ENCODE results near the gene RABGAP1L. TPM values are rescaled to one million over a fixed set of nuclear protein-coding genes. Genes with fewer than 3 reads are reported as not detected.
"Not testable (repeated sequence)": the region's sequence is repeated elsewhere in the genome, so short reads cannot be mapped to it uniquely, and the experiment has no call there.

The RABGAP1L gene
- total RNA-seq, 1 experiment from 2014 or later: 14.0 TPM

GRCh38 chr1:174238845-174239501 is 79.7 kb downstream of the RABGAP1L start:
- not testable (repeated sequence) for DNase-seq (ENCODE audit: low read depth)

- no peak for DNase-seq (ENCODE audit: low read depth)
Observed at GRCh38 chr1:174239541-174239940, 80.2 kb downstream of the RABGAP1L start.

GRCh38 chr1:174242856-174243255 is 83.5 kb downstream of the RABGAP1L start:
- no peak for DNase-seq (ENCODE audit: low read depth)

DNA sequence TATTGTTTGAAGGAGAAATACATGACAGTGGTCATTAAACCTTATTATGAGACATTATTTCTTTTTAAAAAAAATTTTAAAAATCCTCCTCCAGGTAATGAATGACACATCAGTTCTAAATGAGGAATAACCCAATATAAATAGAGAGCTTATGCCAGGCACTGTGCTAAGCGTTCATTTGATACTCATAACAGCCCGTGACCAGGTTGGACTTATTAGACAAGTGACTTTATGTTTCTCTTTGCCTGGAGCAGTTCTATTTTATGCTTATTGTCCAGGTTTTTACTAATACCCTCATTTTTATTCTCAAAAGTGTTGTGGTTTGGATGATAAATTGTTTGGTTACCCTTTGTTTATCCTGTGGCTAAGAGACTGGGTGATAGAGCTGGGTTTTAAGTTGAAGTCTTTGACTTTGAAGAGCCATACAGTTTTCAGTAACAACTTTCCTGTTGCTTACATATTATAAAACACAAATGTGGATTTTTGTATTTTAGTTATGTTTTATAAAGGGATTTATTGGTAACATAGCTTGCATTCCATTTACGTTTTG is 84.2 kb downstream of the RABGAP1L start:
- peak; percentile 31 for DNase-seq (ENCODE audit: low read depth)

GRCh38 chr1:174244017-174244416 is 84.7 kb downstream of the RABGAP1L start:
- peak; percentile 7 for DNase-seq (ENCODE audit: low read depth)

DNA sequence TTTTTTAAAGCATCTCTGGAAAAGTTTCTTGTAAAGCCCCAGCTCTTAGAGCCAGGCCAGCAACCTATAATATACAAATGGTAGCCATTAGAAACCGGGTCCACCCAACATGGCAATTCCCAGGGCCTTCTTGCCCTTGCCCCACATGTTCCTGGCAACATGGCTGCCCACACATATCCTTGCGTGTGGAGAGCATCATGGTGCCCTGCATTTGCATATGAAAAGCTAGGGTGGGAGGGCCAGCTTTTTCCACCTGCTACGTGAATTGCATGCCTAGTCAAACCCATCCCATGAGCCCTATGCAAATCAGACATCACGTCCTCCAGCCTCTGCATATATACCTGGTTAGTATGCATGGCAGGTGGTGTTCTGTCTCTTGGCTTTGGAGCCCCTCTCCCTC is 88.2 kb downstream of the RABGAP1L start:
- DNase-seq (ENCODE audit: low read depth): no peak

DNA sequence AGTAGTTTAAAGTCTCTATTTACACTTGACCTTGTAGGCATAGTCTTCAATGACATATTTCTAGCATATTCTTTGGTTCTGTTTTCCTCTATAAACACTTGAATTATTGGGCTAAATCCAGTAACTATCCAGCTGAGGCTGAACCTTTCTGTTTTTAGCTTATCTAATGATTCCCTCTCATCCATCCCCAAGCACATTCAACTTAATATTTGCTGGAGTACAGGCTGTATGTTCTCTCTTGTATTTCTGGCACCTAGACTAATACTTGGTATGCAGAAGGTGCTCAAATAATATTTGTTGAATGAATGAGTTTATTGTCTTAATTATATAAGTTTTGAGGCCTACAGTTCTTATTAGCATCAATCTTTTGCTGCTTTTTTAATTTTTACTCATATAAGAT is 88.7 kb downstream of the RABGAP1L start:
- no peak for DNase-seq (ENCODE audit: low read depth)

- not testable (repeated sequence) for DNase-seq (ENCODE audit: low read depth)
Observed at GRCh38 chr1:174256386-174256785, 97.1 kb downstream of the RABGAP1L start.

DNA sequence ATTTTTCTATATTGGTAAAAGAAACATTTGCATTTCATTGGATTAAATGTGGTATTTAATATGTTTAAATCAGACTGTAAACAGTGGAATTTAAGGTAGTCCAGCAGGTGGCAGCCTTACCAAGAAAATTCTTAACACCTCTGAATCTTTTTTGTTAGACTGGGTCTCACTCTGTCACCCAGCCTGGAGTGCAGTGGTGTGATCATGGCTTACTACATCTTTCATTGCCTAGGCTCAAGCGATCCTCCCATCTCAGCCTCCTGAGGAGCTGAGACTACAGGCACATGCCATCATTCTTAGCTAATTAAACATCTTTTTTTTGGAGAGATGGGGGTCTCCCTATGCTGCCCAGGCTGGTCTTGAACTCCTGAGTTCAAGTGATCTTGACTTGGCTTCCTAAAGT is 98.8 kb downstream of the RABGAP1L start:
- peak; percentile 30 for DNase-seq (ENCODE audit: low read depth)

DNA sequence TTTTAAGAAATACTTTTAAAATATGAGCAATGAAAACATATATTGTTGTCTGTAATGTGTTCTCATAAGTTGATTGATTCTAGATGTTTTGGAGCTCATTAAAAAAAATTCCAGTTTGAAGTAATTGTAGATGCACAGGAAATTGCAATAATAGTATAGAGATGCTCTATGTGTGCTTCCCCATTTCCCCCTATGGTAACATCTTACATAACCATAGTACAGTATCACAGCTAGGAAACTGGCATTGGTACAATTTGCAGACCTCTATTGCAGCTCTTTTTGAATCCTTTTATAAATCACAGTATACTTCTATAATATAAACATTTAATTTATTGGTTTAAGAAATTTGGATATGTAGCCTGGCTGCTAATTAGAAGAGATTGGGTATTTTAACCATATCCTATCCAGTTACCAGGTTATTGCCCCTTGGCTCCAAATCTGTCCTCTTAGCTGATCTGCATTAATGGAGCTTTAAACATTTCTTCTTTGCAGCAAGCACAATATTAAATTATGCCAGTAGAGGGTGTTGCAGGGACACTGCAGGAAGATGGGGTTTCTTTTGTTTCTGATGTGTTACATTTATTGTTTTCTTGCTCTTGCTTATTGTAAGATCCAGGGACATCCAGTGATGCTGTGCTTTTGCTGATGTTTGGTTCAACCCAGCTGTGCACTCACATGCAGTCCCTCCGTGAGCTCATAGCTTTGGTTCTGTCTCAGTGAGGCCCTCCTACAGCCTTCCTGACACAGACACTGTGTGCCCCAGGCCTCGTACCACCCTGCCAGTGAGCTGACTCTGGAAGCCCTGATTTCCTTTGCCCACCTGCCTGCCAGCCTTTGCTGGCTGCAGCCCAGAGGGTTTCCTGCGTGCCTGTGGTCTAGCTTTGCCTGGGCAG is 103.3 kb downstream of the RABGAP1L start:
- DNase-seq (ENCODE audit: low read depth): peak; percentile 56

- no peak for DNase-seq (ENCODE audit: low read depth)
Observed at GRCh38 chr1:174265282-174265681, 106.0 kb downstream of the RABGAP1L start.

DNA sequence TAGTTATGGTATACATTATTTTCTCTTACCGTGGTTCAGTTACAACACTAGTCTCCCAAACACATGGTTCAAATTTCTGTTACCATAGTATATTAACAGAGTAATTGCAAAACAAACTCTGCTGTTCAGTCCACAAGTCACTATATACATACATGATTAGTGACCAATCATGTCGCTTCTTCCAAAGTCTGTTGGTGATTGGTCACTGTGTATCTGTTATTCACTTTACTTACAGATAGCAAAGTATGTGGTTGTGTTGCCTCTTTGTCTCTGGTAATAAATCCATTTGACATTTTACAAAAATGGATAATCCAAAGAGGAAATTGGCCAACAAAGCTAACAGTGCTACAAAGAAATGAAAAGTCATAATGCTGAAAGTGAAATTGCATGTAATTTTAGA is 107.2 kb downstream of the RABGAP1L start:
- DNase-seq (ENCODE audit: low read depth): no peak

- DNase-seq (ENCODE audit: low read depth): no peak
Observed at GRCh38 chr1:174266991-174267612, 107.8 kb downstream of the RABGAP1L start.

DNA sequence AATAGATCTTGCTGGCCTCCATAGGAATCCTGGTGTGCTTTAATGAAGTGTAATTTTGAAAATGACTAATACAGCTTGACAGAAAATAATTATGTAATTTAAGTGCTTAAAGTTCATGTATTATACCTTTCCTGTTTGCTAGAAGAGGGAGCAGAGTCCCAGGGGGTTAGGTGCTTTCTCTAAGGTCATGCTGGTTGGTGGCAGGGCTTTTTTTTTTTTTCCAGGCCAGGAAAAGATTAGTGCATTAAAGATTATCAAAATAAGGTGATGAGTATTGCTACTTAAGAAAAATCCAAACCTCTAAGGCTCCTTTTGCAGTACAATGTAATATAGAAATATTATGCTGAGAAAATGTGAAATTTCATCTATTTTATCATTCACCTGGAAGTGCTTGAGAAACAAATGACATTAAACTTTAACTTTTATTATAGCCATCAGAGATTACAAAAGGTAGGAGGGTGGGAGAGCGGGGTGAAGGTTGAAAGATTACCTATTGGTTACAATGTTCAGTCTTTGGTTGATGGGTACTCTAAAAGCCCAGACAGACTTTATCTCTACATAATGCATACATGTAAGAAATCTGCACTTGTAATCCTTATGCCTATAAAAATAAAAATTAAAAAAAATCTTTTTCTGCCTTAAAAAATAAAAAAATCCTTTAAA is 110.8 kb downstream of the RABGAP1L start:
- no peak for DNase-seq (ENCODE audit: low read depth)

DNA sequence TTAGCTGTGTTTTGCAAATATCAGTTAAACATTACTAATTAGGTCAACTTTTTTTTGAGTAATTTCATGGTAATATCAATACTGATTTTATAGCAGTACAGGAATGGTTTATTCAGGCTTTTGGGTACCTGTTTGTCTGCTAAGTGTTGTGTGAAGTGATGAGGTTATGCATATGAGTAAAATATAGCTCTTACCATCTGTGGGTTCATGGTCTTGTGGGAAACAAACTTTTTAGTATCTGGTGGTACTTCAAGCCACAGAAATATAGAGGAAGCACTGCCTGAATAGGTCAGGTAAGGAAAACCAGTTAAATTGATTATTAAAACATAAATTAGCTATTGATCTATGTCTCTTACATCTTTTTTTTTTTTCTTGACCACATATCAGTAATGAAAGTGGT is 113.9 kb downstream of the RABGAP1L start:
- DNase-seq (ENCODE audit: low read depth): no peak

DNA sequence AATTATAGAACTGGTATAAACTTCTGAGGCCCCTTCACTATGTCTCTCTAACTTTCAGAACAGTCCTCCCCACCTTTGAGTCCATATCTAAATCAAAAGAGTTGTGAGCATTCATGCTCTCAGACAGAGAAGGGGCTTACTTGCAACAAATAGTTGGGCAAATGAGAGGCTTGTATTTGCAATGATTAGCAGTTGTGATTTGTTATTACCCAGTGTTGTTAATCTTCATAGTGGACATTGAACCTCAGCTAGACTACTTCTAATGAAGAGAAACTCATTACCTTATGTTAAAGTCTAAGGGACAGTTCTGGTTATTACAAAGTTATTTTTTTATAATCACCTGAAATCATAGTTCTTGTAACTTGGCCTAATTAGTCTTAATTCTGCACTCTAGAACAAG is 114.5 kb downstream of the RABGAP1L start:
- no peak for DNase-seq (ENCODE audit: low read depth)

DNA sequence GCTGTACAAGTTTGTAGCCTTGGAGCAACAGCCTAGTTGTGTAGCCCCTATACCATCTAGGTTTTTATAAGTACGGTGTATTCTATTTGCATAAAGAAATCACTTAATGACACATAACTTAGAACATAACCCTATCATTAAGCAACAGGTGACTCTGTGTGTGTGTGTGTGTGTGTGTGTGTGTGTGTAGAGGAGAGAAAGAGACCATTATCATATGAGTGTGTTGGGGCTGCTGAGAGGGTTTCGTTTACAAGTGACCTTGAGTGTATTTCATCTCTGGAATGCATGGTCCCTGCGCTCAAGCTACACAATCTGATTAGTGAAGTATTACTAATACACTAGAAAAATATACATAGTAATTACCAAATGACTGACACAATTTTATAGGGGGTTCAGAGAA is 115.1 kb downstream of the RABGAP1L start:
- no peak for DNase-seq (ENCODE audit: low read depth)

DNA sequence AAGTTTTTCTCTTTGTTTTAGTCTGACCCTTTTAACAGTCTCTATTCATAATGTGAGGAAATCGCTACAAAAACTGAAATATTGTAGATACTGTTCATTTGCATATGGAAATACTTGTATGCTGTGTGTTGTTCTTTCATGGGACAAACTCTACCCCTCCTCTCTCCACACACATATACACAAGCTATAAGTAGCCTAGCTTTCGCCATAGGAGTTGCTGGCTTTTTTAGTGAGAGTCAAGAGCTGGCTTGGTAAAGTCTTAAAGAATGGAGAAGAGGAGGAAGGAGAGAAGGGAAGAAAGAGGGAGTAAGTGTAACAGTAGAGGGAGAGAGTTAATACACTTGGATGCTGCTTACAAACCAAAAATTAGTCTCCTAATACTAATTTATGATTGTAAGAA is 115.6 kb downstream of the RABGAP1L start:
- DNase-seq (ENCODE audit: low read depth): no peak

- DNase-seq (ENCODE audit: low read depth): no peak
Observed at GRCh38 chr1:174276087-174276486, 116.8 kb downstream of the RABGAP1L start.

DNA sequence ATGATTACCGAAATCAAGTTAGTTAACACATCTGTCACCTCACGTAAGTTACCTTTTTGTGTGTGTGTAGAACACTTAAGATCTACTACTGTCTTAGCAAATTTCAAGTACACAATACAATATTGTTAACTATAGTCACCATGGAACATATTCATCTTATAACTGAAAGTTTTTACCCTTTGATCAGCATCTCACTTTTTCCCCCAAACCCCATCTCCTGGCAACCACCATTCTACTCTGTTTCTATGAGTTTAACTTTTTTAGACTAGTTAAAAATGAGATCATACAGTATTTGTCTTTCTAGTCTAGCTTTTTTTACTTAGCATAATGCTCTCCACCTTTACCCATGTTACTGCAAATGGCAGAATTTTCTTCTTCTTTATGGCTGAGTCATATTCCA is 124.7 kb downstream of the RABGAP1L start:
- no peak for DNase-seq (ENCODE audit: low read depth)

DNA sequence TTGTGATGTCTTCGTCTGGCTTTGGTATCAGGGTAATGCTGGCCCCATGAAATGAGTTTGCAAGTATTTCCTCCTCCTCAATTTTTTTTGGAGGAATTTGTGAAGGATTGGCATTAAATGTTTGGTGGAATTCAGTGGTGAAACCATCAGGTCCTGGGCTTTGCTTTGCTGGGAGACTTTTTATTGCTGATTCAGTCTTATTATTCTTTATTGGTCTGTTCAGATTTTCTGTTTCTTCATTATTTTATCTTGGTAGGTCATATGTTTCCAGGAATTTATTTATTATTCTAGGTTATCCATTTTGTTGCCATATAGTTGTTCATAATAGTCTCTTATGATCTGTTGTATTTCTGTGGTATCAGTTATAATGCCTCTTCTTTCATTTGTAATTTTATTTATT is 126.7 kb downstream of the RABGAP1L start:
- no peak for DNase-seq (ENCODE audit: low read depth)

Measured in LHCN-M2 (cell line).